ENCODE results near the gene AGBL1. TPM values are rescaled to one million over a fixed set of nuclear protein-coding genes. Genes with fewer than 3 reads are reported as not detected.

The AGBL1 gene
- total RNA-seq, 1 donor from 2014 or later, result not detected

- DNase-seq, result no peak
- intact Hi-C loops (cut with DNase I), result no loop called here
- ATAC-seq (ENCODE audit: poor library complexity), result no peak
Observed at GRCh38 chr15:86765281-86765680, 685.6 kb downstream of the AGBL1 start.

GRCh38 chr15:86772369-86773059 lies 692.8 kb downstream of the AGBL1 start:
- DNase-seq, result no peak
- no peak for ATAC-seq (ENCODE audit: poor library complexity)
- intact Hi-C loops (cut with DNase I), result no loop called here

- DNase-seq, result no peak
- no peak for ATAC-seq (ENCODE audit: poor library complexity)
- intact Hi-C loops (cut with DNase I), result no loop called here
Observed at GRCh38 chr15:86773736-86774135, 694.1 kb downstream of the AGBL1 start.

- intact Hi-C loops (cut with DNase I), result no loop called here
- ATAC-seq (ENCODE audit: poor library complexity), result no peak
- no peak for DNase-seq
Observed at GRCh38 chr15:86776145-86776544, 696.5 kb downstream of the AGBL1 start.

GRCh38 chr15:86796521-86796920 lies 716.9 kb downstream of the AGBL1 start:
- ATAC-seq (ENCODE audit: poor library complexity) (no peak), DNase-seq (no peak)
- intact Hi-C loops (cut with DNase I), result no loop called here

- no peak for DNase-seq
- no peak for ATAC-seq (ENCODE audit: poor library complexity)
- intact Hi-C loops (cut with DNase I), result no loop called here
Observed at GRCh38 chr15:86797135-86797534, 717.5 kb downstream of the AGBL1 start.

GRCh38 chr15:86799226-86799625 lies 719.6 kb downstream of the AGBL1 start:
- no peak for ATAC-seq (ENCODE audit: poor library complexity)
- DNase-seq, result no peak
- intact Hi-C loops (cut with DNase I), result no loop called here

- ATAC-seq (ENCODE audit: poor library complexity) (no peak), DNase-seq (no peak)
- intact Hi-C loops (cut with DNase I), result no loop called here
Observed at GRCh38 chr15:86802244-86802643, 722.6 kb downstream of the AGBL1 start.

GRCh38 chr15:86804406-86804805 lies 724.7 kb downstream of the AGBL1 start:
- ATAC-seq (ENCODE audit: poor library complexity) (no peak), DNase-seq (no peak)
- intact Hi-C loops (cut with DNase I), result no loop called here

GRCh38 chr15:86810329-86810728 lies 730.7 kb downstream of the AGBL1 start:
- no peak for DNase-seq
- ATAC-seq (ENCODE audit: poor library complexity), result no peak
- intact Hi-C loops (cut with DNase I), result no loop called here

- no peak for DNase-seq
- no peak for ATAC-seq (ENCODE audit: poor library complexity)
- intact Hi-C loops (cut with DNase I), result no loop called here
Observed at GRCh38 chr15:86813892-86814291, 734.2 kb downstream of the AGBL1 start.

GRCh38 chr15:86829245-86829644 lies 749.6 kb downstream of the AGBL1 start:
- no peak for ATAC-seq (ENCODE audit: poor library complexity)
- intact Hi-C loops (cut with DNase I), result no loop called here

GRCh38 chr15:86830304-86830703 lies 750.6 kb downstream of the AGBL1 start:
- intact Hi-C loops (cut with DNase I), result no loop called here
- ATAC-seq (ENCODE audit: poor library complexity), result no peak

More at GRCh38 chr15:86829245-86829644, 749.6 kb downstream of the AGBL1 start:
- no peak for DNase-seq

GRCh38 chr15:86833595-86833994 lies 753.9 kb downstream of the AGBL1 start:
- DNase-seq (no peak), ATAC-seq (ENCODE audit: poor library complexity) (peak; percentile 71)
- intact Hi-C loops (cut with DNase I), result no loop called here

More at GRCh38 chr15:86830304-86830703, 750.6 kb downstream of the AGBL1 start:
- DNase-seq, result no peak

- intact Hi-C loops (cut with DNase I), result no loop called here
- ATAC-seq (ENCODE audit: poor library complexity) (peak; percentile 92), DNase-seq (peak; percentile 45)
Observed at GRCh38 chr15:86834115-86834863, 754.6 kb downstream of the AGBL1 start.

- DNase-seq (no peak), ATAC-seq (ENCODE audit: poor library complexity) (no peak)
- intact Hi-C loops (cut with DNase I), result no loop called here
Observed at GRCh38 chr15:86837294-86838061, 757.8 kb downstream of the AGBL1 start.

GRCh38 chr15:86839502-86839901 lies 759.8 kb downstream of the AGBL1 start:
- no peak for ATAC-seq (ENCODE audit: poor library complexity)
- intact Hi-C loops (cut with DNase I), result no loop called here
- no peak for DNase-seq

- ATAC-seq (ENCODE audit: poor library complexity) (no peak), DNase-seq (no peak)
- intact Hi-C loops (cut with DNase I), result no loop called here
Observed at GRCh38 chr15:86840996-86841395, 761.3 kb downstream of the AGBL1 start.

- DNase-seq (no peak), ATAC-seq (ENCODE audit: poor library complexity) (no peak)
- intact Hi-C loops (cut with DNase I), result no loop called here
Observed at GRCh38 chr15:86842199-86842598, 762.5 kb downstream of the AGBL1 start.

- DNase-seq, result no peak
- intact Hi-C loops (cut with DNase I), result no loop called here
- ATAC-seq (ENCODE audit: poor library complexity), result no peak
Observed at GRCh38 chr15:86846036-86846435, 766.4 kb downstream of the AGBL1 start.

Measured in Right ventricle myocardium superior (tissue), 1 donor.